ENCODE measurements around the gene SELENON.

Gene SELENON

DNA sequence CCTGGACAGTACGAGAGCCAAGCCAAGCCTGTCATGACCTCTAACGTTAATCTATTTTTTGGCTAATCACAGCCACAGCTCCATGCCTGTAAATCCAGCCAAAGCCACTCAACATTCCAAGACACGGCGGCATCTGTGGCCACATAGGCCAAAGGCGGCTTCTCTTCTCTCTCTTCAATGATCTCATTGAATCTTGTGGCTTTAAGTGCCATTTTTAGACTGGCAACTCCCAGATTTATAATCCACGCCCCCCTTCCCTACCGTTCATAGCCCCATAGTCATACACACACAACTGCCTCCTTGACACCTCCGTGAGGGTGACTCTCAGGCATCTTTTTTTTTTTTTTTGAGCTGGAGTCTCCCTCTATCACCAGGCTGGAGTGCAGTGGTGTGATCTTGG is 5.7 kb upstream of the SELENON start:
- DNase-seq, result no peak

DNA sequence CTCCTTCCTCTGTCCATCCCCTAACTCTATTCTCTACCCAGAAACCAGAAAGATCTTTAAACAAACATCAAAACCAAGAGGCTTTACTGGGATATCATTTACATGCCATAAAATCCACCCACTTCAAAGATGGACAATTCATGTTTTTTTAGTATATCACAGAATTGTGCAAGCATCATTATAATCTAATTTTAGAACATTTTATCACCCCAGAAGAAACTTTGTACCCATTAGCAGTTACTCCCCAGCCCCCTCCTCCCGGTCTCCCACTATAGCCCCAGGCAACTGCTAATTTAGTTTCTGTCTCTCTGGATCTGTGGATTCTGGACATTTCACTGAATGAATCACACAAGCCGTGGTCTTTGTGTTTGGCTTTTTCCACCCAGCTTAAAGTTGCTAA is 4.8 kb upstream of the SELENON start:
- no peak for DNase-seq

DNA sequence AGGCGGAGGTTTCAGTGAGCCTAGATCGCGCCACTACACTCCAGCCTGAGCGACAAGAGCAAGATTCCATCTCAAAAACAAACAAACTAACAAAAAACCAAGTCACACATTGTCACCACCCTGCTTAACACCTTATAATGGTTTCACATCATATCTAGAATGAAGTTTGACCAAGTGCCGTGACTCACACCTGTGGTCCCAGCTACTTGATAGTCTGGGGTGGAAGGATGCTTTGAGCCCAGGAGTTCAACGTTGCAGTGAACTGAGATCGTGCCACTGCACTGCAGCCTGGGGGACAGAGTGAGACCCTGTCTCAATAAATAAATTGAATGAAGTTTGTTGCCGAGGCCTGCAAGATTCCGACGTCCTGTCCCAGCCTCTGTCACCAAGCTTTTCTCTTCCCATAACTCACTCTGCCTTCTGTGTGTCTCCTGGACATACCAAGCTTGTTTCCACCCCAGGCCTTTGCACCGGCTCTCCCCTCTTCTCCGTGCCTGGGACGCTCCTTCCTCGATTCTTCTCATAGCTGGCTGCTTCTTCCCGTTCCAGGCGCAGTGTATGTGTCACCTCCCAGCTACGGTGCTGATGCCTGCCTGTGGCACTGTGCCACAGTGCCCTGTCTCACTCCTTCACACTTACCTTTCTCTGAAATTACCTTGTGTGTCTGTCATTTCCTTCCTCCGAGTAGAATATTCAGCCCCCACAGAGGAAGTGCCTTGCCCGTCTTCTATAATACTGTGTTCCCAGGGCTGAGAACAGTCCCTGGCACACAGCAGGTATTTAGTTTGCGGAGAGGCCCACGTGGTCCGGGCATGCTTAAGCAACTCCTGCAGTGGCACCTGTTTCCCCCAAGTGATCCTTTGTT is 3.8 kb upstream of the SELENON start:
- DNase-seq, result no peak

GRCh38 chr1:25796811-25797458 is 3.1 kb upstream of the SELENON start:
- DNase-seq, result no peak

GRCh38 chr1:25797939-25798338 is 2.1 kb upstream of the SELENON start:
- DNase-seq, result no peak

DNA sequence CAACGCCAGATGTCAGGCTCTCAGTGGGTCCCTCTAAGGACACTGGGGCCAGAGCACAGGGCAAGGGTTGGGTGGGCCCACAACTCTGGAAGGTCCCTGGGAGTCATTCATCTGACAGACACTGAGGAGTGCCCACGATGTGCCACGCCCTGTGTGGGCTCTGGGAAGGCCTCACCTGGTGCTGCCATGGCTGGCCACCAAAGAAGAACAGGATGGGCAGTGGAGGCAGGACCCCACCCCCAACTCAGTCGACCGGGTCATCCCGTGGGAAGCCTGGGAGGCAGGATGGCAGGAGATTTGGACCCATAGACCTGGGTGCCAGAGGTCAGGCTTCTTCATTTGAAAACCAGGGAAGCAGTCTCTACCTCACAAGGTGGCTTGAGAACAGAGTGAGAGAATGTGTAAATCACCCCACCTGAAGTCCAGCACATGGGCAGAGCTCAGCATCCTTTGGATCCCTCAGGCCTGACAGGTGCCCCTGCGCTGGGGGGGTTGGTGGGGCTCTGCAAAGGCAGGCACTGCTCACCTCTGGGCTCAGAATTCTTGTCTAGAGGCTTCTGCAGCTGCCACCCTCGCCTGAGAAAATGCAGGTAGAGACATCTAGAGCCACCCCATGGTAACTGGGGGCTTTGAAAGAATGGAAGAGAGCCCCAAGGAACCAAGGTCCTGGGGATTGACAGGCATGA is 1.2 kb upstream of the SELENON start:
- no peak for DNase-seq

- no peak for DNase-seq
Measured at GRCh38 chr1:25799352-25799934, 550 bp upstream of the SELENON start.

DNA sequence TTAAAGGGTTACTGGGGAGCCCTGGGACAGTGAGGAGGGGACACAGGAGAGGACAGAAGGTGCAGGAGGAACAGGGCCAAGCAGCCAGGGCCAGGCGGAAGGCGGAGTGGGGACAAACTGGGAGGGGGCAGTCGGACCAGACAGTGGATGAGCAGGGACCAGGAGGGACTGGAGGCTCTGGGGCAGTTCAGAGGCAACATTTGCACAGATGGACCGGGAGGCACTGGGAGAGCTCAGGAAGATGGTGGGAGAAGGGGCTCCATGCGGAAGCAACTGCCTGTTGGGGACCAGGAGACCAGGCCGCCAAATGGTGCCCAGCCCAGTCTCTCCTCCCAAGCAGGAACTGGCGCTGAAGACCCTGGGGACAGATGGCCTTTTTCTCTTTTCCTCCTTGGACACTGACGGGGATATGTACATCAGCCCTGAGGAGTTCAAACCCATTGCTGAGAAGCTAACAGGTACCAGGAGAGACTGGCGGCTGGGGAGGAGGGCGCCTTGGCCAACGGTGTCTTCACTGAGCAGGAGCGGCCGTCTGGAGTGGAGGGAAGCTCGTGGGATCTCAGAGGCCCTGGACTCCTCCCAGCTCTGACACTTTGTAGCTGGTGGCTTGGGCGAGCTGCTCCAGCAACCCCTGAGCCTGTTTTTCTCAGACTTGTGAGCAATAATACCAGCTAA is 847 bp downstream of the SELENON start:
- no peak for DNase-seq

DNA sequence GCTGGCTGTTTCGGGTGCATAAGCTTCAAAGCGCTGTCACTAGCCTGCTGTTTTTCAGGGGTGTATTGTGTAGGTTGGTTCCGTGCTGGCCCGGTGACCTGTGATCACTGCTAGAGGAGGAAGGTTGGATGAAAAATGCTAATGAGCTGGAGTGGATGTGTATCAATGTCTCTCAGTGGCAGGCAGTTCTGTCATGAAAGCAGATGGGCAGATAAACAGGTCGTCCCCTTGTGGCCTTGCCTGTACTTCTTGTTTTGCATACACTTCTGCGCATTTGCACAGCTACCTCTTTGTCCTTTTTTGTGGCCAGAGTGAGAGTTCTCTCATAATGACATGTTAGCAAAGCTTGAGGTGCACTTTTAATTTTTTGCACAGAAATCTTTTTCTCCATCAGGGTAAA is 2.9 kb downstream of the SELENON start:
- DNase-seq, result no peak

DNA sequence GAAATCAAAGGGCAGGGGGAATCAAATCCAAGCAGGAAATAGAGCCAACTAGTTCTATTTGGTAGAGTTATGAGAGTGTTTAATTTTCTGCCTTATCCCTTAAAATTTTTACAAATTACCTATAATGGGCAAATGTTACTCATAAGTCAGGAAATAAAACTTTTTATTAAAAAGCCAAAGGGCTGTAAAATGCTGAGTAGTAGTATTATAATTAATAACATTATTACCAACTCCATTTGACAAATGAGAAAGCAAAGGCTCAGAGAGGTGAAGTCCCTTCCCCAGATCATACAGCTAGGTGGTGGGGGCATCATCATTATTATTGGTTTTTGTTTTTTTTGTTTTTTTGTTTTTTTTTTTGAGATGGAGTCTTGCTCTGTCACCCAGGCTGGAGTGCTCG is 3.4 kb downstream of the SELENON start:
- DNase-seq, result no peak

DNA sequence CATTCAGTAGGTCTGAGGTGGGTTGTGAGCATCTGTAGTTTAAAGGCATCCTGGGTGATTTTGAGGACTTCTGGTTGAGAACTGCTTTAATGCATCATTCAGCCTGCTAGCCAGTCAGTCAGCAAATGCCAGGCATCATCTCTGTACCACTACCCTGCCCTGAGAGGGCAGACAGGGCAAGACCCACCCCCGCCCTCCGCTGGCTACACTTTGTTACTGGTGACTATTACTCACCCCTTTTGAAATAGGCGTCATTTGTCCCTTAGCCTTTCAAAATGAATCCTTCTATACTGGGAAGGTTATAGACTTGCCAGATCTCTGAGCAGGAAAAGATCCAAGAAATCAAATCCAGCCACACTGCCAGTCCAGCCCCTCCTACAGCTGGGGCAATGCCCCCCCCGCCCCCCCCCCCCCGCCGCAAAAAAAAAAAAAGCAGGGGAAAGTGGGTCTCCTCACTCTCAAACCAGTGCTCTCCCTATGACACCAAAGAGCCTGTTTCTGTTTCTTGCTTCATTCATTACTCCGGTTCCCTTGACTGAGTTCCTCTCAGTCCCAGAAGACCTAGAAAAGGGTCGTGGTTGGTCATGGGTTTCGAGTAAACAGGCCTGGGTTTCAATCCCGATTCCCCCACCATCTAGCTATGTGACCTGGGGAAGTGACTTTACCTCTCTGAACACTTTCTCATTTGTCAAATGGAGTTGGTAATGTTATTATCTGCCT is 4.4 kb downstream of the SELENON start:
- DNase-seq, result no peak

DNA sequence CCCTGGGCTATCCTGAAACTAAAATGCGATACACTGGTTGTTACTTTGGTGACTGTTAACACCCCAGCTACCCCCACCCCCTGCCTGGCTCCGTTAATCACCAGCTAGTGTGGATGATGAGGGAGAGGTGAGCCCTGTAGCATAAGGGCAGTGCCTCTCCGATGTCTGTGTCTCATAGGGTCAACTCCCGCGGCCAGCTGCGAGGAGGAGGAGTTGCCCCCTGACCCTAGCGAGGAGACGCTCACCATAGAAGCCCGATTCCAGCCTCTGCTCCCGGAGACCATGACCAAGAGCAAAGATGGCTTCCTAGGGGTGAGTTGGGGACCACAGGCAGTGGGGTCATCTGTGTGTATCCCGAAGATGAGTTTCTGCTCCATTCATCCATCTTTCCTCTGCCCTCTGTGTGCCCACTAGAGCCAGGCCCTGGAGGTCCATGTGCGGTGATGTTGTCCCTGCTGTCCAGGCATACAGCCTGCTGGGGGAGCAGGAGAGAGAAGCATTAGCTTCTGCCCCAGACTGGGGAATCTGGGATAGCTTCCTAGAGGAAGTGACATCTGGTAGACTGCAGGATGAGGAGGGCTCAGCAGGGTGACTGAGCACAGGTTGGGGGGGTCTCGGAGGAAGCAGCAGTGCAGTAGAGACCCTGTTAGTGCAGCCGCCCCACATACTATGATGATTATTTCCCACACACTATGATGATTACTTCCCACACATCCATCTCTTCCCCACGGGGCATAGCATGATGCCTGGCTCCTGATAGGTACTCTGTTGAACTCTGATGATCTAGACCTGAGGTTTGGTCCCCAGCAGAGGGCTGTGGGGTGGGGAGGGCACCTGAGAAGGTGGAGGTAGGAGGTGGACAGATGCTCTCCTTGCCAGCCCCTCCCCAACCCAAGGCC is 5.2 kb downstream of the SELENON start:
- no peak for DNase-seq

- no peak for DNase-seq
Measured at GRCh38 chr1:25805863-25806225, 5.9 kb downstream of the SELENON start.

DNA sequence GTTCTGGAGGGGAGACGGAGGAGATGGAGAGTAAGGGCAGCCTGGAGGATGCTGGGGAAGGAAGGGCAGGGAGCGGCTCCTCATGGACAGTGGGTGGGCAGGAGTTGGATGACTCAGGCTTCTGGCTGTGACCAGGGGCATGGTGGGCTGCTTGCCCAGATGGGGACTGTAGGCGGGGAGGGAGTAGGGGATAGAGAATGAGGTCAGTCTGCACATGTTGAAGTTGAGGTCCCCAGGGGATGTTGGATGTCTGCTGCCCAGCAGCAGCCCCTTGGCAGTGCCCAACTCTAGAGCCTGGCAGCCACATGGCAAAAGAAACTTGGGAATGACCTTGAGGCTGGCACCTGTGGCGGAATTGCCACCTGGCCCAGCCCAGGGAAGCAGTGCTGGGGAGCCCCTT is 6.4 kb downstream of the SELENON start:
- no peak for DNase-seq

DNA sequence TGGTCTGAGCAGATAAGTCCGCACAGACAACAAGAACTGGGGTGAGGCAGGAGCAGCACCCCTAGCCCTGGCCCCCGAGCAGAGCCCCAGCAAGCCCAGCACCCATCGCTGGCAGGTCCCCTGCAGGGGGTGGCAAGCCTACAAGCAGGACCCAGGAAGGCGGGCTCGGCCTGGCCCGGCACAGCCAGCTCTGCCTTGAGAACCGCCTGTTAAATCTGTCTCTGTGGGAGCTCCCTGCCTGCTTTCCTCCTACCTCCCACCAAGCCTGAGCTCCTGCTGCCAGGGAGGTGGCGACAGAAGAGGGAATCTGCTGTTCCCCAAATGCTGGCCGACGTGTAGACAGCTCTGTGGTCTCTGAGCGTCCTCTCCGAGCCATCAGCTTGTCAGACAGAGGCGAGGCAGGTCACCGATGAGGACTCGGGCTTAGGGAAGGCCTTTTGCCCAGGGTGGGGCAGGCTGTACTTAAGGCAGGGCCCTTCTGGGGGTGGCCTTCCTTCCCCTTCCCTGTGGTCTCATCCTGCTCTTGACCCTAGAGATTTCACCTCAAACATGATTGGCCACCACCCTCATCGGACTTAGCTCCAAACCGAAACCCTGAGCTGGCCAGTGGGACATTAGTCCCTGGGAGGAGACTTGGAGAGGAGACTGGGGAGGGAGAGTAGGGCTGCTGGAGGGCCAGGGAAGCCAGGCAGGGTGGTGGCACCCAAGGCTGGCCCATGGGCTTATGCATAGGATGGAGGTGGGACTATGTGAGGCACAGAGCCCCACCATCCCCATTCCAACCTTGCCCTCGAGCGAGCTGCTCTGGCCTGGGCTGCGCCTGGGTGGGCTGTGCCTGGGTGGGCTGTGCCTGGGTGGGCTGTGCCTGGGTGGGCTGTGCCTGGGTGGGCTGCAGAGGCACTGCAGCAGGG is 7.7 kb downstream of the SELENON start:
- no peak for DNase-seq

DNA sequence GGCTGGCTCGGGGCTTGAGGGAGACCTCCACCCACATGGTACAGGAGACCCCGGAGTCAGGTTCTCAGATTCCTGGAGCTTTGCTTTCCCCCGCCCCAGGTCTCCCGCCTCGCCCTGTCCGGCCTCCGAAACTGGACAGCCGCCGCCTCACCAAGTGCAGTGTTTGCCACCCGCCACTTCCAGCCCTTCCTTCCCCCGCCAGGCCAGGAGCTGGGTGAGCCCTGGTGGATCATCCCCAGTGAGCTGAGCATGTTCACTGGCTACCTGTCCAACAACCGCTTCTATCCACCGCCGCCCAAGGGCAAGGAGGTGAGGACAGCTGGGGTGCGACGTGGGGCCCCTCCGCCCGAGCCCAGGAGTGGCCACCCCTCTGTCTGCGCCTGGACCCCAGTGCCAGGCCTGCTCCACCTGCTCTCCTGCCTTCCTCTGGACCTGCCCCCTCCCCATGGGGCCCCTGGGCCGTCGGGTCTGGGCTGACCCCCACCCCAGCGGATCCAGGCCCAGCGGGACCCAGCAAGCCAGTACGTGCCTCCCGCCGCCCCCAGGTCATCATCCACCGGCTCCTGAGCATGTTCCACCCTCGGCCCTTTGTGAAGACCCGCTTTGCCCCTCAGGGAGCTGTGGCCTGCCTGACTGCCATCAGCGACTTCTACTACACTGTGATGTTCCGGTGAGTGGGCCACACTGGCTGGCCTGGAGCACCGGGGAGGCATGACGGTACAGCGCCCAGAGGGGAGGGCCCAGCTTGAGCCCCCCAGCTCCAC is 8.7 kb downstream of the SELENON start:
- no peak for DNase-seq

- DNase-seq, result no peak
Measured at GRCh38 chr1:25809283-25809926, 9.4 kb downstream of the SELENON start.

DNA sequence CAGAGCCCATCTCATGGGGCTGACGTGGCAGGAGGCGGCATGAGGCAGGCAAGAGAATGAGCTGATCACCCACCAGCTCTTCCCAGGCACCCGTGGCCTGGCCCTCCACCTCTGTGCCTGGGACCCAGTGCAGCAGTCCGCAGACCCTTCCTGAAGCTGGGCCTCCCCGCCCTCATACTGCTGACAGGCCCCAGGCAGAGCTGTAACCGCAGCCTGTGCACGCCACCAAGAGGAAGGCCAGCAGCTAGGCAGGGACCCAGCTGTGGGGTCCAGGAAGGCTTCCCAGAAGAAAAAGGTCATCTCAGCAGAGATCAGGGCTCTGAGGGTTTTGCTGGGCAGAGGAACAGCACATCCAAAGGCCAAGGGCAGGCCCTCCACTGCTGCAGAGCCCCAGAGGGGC is 9.9 kb downstream of the SELENON start:
- no peak for DNase-seq

Measured in activated gamma-delta T cell (primary cell).